Esophagus (tissue), 2 donors: ENCODE measurements around the gene ACTR1A. TPM values are rescaled to one million over a fixed set of nuclear protein-coding genes. Genes with fewer than 3 reads are reported as not detected.
"Not testable (repeated sequence)": the region's sequence is repeated elsewhere in the genome, so short reads cannot be mapped to it uniquely, and the experiment has no call there.

Experiments used
- H3K27ac ChIP-seq, 2 donors: one replicate each; pipeline ENCODE4 v1.5.1; 2013; ENCODE audit warnings: low read depth in 2 of 2, mild to moderate bottlenecking in 2 of 2, inconsistent platforms in 1 of 2, low read length in 1 of 2, moderate library complexity in 1 of 2
- H3K27me3 ChIP-seq, 2 donors: one replicate each; pipeline ENCODE4 v1.6.1; 2013; ENCODE audit warnings: low read length in 2 of 2, control low read depth in 1 of 2, mild to moderate bottlenecking in 1 of 2; ENCODE audit not compliant: insufficient read depth in 2 of 2, control insufficient read depth in 1 of 2
- H3K36me3 ChIP-seq, 2 donors: one replicate each; pipeline ENCODE4 v1.6.1; 2013; ENCODE audit warnings: low read length in 1 of 2; ENCODE audit not compliant: control insufficient read depth in 2 of 2, insufficient read depth in 2 of 2
- H3K4me1 ChIP-seq, 2 donors: one replicate each; pipeline ENCODE4 v1.6.1; 2013; ENCODE audit warnings: low read length in 1 of 2; ENCODE audit not compliant: control insufficient read depth in 2 of 2, insufficient read depth in 2 of 2
- H3K4me3 ChIP-seq, 2 donors: one replicate each; pipeline ENCODE4 v1.5.1; 2013; ENCODE audit warnings: low read length in 2 of 2, mild to moderate bottlenecking in 2 of 2, low read depth in 1 of 2, moderate library complexity in 1 of 2
- H3K9me3 ChIP-seq, 2 donors: one replicate each; pipeline ENCODE4 v1.6.1; 2013; ENCODE audit warnings: mild to moderate bottlenecking in 2 of 2, low read depth in 1 of 2, low read length in 1 of 2, moderate library complexity in 1 of 2; ENCODE audit not compliant: control insufficient read depth in 2 of 2, insufficient read depth in 1 of 2
- WGBS, 2 donors: extraction: QIAGEN DNeasy Blood & Tissue Kit; methylation state at CpG; one replicate each; pipeline ENCODE4 v1.1.7; 2013; 5-methylcytosine and 5-hydroxymethylcytosine counted together
- polyA plus RNA-seq, 2 donors: library from polyadenylated mRNA; stranded (reverse); fragments of 200-250 nt; gene quantifications; one replicate each; pipeline ENCODE4 v1.2.3, GENCODE V29; 2013
- donor health status: healthy with polysubstance abuse.
- donor health status: Bipolar disorder and iron deficiency.

The ACTR1A gene
- polyA plus RNA-seq, 2 donors, result 56.1 to 60.3 TPM

DNA sequence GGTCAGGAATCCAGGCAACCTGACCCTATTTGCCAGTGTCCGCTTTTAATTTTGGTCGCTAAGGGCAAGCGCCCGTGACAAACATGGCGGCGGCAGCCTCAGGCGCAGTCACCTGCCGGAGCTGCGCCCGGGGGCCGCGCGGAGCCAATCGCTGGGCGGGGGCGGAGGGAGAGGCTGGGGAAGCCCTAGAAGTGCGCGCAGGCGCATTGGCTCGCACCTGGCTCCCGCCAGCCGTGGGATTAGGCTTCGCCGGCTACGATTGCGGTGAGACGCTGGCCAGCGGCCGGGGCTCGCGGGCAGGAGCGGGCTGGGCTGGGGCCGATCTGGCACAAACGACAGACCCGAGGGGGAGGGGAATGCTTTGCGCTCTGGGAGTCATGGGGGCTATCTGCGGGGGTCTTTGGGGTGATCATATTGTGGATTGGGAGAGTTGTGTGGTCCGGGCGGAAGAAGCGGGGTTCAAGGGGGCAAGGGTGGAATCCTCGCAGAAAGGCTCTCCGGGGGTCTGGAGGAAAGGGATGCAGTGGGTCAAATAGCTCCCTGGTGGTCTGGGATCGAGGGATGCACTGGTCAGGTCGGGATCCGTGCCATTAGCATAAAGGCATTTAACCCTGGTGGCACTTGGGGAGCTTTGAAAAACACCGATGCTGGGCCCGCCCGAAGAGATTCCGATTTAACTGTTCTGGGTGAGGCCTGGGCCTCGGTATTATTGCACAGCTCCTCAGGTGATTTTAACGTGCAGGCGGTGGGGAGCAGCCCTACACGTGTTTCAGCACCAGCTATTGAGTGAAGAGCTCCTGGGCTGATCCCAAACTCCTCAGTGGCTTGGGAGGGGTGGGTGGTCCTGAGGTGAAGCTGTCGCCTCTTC lies 41.1 kb downstream of the ACTR1A start:
- Histone ChIP-seq H3K4me3 (peak overlapping the region; percentile 48), H3K27ac (no peak overlapping the region), H3K27me3 (no peaks in the 10 kb centered on the region), H3K9me3 (no peaks in the 10 kb centered on the region), H3K36me3 (no peaks in the 10 kb centered on the region), H3K4me1 (peaks cover 0 to 5% of the 10 kb centered on the region in 2 donors)
- 3% methylated on average over 54 of the region's 54 CpGs for WGBS, 2 donors

- H3K4me1 ChIP-seq, result peaks cover 0 to 5% of the 10 kb centered on the region in 2 donors
- no peak overlapping the region for H3K27ac ChIP-seq
- H3K36me3 ChIP-seq, result no peaks in the 10 kb centered on the region
- H3K9me3 ChIP-seq, result no peaks in the 10 kb centered on the region
- H3K4me3 ChIP-seq, result peak overlapping the region; percentile 3 to 48
- WGBS, 2 donors, result 22% methylated on average over 8 of the region's 8 CpGs
- H3K27me3 ChIP-seq, result no peaks in the 10 kb centered on the region
Observed at GRCh38 chr10:102460836-102461186, 41.7 kb downstream of the ACTR1A start.

DNA sequence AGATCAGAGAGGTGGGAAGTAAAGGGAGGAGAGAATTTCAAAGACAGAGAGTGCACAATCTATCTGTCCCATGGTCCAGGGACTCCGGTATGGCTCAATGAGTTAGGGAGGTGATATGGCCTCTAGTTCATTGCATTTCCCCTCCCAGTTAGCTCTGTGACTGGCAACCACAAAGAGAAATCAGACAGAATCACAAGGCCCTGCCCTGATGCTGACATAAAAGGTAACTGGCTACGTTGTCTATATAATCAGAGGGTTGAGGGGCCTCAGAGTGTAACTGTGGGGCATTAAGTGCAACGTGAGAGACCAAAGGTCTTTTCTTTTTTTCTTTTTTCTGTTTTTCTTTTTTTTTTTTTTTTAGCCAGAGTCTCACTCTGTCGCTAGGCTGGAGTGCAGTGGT lies 43.9 kb downstream of the ACTR1A start:
- H3K4me3 ChIP-seq, result no peak overlapping the region
- H3K27ac ChIP-seq, result no peak overlapping the region
- H3K4me1 ChIP-seq, result peaks cover 0 to 5% of the 10 kb centered on the region in 2 donors
- no peaks in the 10 kb centered on the region for H3K36me3 ChIP-seq
- H3K9me3 ChIP-seq, result no peaks in the 10 kb centered on the region
- 77 to 81% methylated on average over 4 of the region's 4 CpGs for WGBS, 2 donors
- no peaks in the 10 kb centered on the region for H3K27me3 ChIP-seq

- peaks cover 0 to 6% of the 10 kb centered on the region in 2 donors for H3K4me1 ChIP-seq
- no peaks in the 10 kb centered on the region for H3K36me3 ChIP-seq
- no peaks in the 10 kb centered on the region for H3K9me3 ChIP-seq
- H3K27ac ChIP-seq, result no peak overlapping the region
- no peaks in the 10 kb centered on the region for H3K27me3 ChIP-seq
- WGBS, 2 donors, result 83 to 85% methylated on average over 9 of the region's 9 CpGs
- H3K4me3 ChIP-seq, result no peak overlapping the region
Observed at GRCh38 chr10:102457591-102458150, 44.8 kb downstream of the ACTR1A start.

- Histone ChIP-seq H3K4me1 (peaks cover 0 to 11% of the 10 kb centered on the region in 2 donors), H3K27ac (peak overlapping the region in 1 of 2 donors; percentile 43)
- WGBS, 2 donors, result 64 to 69% methylated on average over 7 of the region's 7 CpGs
Observed at GRCh38 chr10:102455893-102456471, 46.5 kb downstream of the ACTR1A start.

DNA sequence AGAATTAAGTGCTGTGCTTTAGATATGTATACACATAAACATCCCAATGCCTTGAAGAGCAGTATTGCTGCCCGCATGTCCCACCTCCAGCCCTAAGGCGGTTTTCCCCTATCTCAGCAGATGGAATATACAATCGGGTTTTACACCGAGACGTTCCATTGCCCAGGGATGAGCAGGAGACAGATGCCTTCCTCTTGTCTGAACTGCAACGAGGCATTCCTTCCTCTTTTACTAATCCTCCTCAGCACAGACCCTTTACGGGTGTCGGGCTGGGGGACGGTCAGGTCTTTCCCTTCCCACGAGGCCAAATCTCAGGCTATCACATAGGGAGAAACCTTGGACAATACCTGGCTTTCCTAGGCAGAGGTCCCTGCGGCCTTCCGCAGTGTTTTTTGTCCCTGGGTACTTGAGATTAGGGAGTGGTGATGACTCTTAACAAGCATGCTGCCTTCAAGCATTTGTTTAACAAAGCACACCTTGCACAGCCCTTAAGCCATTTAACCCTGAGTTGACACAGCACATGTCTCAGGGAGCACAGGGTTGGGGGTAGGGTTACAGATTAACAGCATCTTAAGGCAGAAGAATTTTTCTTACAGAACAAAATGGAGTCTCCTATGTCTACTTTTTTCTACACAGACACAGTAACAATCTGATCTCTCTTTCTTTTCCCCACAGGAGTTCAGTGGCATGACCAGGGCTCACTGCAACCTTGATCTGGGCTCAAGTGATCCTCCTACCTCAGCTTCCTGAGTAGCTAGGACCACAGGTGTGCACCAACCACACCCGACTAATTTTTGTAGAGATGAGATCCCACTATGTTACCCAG lies 47.6 kb downstream of the ACTR1A start:
- H3K27ac ChIP-seq, H3K36me3 ChIP-seq, H3K27me3 ChIP-seq, H3K4me3 ChIP-seq, H3K9me3 ChIP-seq, H3K4me1 ChIP-seq: not testable (repeated sequence)
- WGBS, 2 donors, result 73 to 76% methylated on average over 13 of the region's 13 CpGs

More at GRCh38 chr10:102455893-102456471, 46.5 kb downstream of the ACTR1A start:
- H3K4me3 ChIP-seq, result no peak overlapping the region
- no peaks in the 10 kb centered on the region for H3K9me3 ChIP-seq
- no peaks in the 10 kb centered on the region for H3K36me3 ChIP-seq
- H3K27me3 ChIP-seq, result no peaks in the 10 kb centered on the region

DNA sequence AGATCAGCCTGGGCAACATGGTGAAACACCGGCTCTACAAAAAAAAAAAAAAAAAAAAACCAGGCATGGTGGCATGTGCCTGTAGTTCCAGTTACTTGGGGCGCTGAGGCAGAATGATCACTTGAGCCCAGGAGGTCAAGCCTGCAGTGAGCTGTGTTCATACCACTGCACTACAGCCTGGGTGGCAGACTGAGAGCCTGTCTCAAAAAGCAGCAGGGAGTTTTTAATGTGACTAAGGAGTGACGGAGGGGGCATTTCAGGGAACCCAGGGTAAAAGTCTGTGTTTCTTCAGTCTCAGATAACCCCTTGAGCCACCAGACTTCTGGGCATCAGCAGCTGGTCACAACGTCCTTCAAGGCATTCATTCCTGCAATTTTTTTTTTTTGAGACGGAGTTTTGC lies 49.0 kb downstream of the ACTR1A start:
- WGBS, 2 donors, result 77 to 83% methylated on average over 5 of the region's 5 CpGs
- Histone ChIP-seq H3K4me3 (no peak overlapping the region), H3K27me3 (no peaks in the 10 kb centered on the region), H3K9me3 (no peaks in the 10 kb centered on the region), H3K4me1 (peaks cover 0 to 10% of the 10 kb centered on the region in 2 donors), H3K27ac (peak overlapping the region in 1 of 2 donors; percentile 65), H3K36me3 (no peaks in the 10 kb centered on the region)

DNA sequence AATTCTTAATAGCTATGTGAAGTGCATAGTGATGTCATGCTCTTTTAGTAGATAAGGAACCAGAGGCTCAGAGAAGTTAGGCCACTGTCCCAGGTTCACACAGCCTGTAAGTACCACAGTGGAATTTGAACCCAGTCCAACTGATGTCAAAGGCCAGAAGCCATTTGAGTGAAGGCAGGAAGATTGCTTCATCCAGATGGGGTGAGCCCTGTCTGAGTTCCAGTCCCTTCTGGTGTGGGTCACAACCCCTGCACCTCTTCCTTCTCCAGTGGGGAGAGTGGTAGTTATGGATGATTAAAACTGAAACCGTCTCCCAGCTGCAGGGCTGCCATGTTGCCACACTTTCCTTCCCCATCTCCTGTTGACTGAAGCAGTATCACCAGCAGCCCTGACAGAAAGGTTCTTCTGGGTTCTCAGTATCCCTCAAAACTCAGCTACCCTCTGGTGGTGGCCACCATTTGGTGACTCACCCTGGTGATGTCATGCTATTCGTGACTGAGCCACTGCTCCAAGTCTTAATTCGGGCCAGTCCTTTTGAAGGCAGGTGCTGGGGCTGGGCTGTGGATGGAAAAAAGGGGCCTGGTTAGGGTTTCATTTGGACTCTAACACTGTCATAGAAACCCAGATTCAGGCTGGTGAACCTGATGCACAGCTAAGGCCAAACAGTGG lies 49.7 kb downstream of the ACTR1A start:
- no peaks in the 10 kb centered on the region for H3K27me3 ChIP-seq
- H3K27ac ChIP-seq, result peak overlapping the region; percentile 20 to 65
- 39 to 51% methylated on average over 3 of the region's 3 CpGs for WGBS, 2 donors
- no peaks in the 10 kb centered on the region for H3K36me3 ChIP-seq
- no peaks in the 10 kb centered on the region for H3K9me3 ChIP-seq
- peaks cover 0 to 10% of the 10 kb centered on the region in 2 donors for H3K4me1 ChIP-seq
- no peak overlapping the region for H3K4me3 ChIP-seq
